Activated CD8-positive, alpha-beta memory T cell treated with anti-CD3 and anti-CD28 coated beads, Interleukin-2, amount 10 ng/mL, durations not matched to agents 7 days and 5 days (primary cell): Measurements from ENCODE around the gene ST3GAL2. TPM values are rescaled to one million over a fixed set of nuclear protein-coding genes. Genes with fewer than 3 reads are reported as not detected.

Experiments used
- ATAC-seq: fragments of 150-1000 bp; cut with Tn5 transposase; one replicate; pipeline ENCODE4 v1.10.0; 2021; ENCODE audit warnings: moderate library complexity
- CTCF ChIA-PET: fragments of 350-600 bp; sonication (Branson Sonifier 250); formaldehyde crosslinking; loops from one replicate; lab custom pipeline; 2021; ENCODE audit warnings: antibody characterized with exemption; lab: Charles Lee
- DNase-seq: peaks from one replicate; pipeline ENCODE4 v3.0.0-alpha.2; 2020
- H3K27ac Mint-ChIP-seq: one replicate; pipeline ENCODE4 v1.8.0; 2021; ENCODE audit warnings: mild to moderate bottlenecking, mixed read lengths
- H3K27me3 Mint-ChIP-seq: one replicate; pipeline ENCODE4 v1.8.0; 2021; ENCODE audit warnings: mixed read lengths
- H3K36me3 Mint-ChIP-seq: one replicate; pipeline ENCODE4 v1.8.0; 2021; ENCODE audit warnings: mild to moderate bottlenecking, mixed read lengths
- H3K4me1 Mint-ChIP-seq: one replicate; pipeline ENCODE4 v1.8.0; 2021; ENCODE audit warnings: mixed read lengths
- H3K4me3 Mint-ChIP-seq: one replicate; pipeline ENCODE4 v1.8.0; 2021; ENCODE audit warnings: mild to moderate bottlenecking, moderate library complexity, mixed read lengths
- H3K9me3 Mint-ChIP-seq: one replicate; pipeline ENCODE4 v1.8.0; 2022; ENCODE audit warnings: low read depth, mixed read lengths
- total RNA-seq, 2 experiments: library from RNA; stranded (reverse); gene quantifications; one replicate each; pipeline ENCODE4 v1.2.3, GENCODE V29; 2021

Gene ST3GAL2, protein sequence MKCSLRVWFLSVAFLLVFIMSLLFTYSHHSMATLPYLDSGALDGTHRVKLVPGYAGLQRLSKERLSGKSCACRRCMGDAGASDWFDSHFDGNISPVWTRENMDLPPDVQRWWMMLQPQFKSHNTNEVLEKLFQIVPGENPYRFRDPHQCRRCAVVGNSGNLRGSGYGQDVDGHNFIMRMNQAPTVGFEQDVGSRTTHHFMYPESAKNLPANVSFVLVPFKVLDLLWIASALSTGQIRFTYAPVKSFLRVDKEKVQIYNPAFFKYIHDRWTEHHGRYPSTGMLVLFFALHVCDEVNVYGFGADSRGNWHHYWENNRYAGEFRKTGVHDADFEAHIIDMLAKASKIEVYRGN
- total RNA-seq, result 10 to 100 TPM; 23.6 to 34.2 TPM

DNA sequence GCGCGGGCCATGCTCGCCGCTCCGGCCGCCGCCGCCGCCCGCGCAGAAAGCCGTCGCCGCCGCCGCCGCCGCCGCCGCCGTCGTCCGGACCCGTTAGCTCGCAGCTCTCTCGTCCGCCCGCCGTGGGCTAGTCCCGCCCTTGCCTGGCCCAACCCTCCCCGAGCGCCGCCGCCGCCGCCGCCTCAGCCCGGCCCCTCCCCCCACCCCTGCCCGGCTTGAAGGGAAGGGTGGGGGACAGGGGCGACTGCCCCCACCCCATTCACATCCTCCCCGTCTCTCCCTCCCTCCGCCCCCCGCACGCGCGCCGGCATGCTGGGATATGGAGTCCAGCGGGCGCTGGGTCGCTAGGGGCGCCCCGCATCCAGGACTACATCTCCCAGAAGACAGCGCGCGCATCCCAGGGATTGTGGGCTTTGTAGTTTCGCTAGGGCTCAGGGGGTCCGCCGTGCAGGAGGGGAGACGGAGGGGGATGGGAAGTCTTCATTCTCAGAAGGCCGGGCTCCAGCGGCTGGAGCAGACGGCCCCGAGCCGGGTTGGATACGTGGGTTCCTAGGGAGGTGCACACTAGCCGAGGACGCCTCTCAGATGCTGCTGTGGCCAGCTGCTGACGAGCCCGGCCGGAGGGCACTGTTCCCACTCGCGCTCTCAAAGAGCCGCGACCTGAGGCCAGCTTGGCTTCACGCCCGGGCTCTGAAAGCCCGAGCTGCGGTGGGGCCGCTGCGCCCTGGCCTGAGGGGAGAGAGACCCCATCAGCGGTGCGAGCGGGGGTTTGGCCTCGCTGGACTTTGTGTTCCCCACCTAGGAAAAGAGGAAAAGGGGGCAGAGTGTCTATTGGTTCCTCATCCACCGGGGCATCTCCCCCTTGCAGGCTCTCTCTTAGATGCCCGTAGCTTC, at the start of gene ST3GAL2:
TSS of gene ST3GAL2 (minus strand) at position 132 of the 894 bp plus-strand sequence. CDS start 40,570 bp downstream, outside the sequence.
- Mint-ChIP-seq H3K36me3 (peaks cover 2% of the 10 kb centered on the region), H3K27ac (peak within 1 kb of the TSS; percentile 91), H3K9me3 (no peaks in the 10 kb centered on the region), H3K4me3 (peak within 1 kb of the TSS; percentile 87), H3K4me1 (peaks cover 31% of the 10 kb centered on the region), H3K27me3 (no peaks in the 10 kb centered on the region)
- ATAC-seq, result peak; percentile 95
- peak; percentile 97 for DNase-seq
- CTCF ChIA-PET, result interaction anchor here (1.1 to 1.9 kb wide), 5 partner anchors 9 to 83 kb away, joined by 3 to 7 read pairs (median 5); partner anchors contain the start of gene FCSK

DNA sequence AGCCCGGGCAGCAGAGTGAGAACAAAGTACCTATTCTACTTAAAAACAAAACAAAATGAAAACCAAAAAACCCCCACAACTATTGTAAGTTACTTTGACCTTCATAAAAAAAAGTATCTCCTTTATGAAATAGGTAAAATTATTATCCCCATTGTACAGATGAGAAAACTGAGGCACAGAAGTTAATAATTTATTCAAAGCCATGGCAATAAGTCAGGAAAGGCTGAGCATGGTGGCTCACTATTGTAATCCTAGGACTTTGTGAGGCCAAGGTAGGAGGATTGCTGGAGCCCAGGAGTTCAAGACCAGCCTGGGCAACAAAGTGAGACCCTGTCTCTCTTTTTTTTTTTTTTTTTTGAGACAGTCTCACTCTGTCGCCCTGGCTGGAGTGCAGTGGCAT, 46.0 kb upstream of the ST3GAL2 start:
- ATAC-seq (no peak), DNase-seq (no peak)
- Mint-ChIP-seq H3K4me3 (no peak overlapping the region), H3K36me3 (peaks cover 10% of the 10 kb centered on the region), H3K9me3 (no peaks in the 10 kb centered on the region), H3K27ac (no peak overlapping the region), H3K4me1 (peaks cover 8% of the 10 kb centered on the region), H3K27me3 (no peaks in the 10 kb centered on the region)
- CTCF ChIA-PET, result no interaction called here

DNA sequence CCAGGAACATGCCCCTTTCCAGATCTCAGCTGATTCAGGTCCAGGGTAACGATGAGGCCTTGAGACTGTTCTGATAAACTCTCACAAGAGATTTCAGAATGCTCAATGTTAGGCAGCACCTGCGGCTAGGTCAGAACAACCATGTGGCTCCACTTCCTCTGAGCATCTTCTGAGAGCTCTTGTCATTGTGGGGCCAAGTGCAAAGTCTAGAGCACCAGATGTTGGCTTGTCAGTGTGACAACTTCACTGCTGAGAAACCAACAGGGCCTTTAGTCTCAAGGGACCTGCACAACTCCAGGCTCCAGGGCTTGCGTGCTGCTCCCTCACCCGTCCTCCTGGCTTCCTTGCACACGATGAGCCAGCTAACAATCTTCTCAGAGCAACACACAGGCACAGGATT, 44.5 kb upstream of the ST3GAL2 start:
- Mint-ChIP-seq H3K27ac (no peak overlapping the region), H3K4me3 (no peak overlapping the region), H3K36me3 (peaks cover 8% of the 10 kb centered on the region), H3K27me3 (no peaks in the 10 kb centered on the region), H3K9me3 (no peaks in the 10 kb centered on the region), H3K4me1 (peaks cover 15% of the 10 kb centered on the region)
- ATAC-seq (peak; percentile 41), DNase-seq (no peak)
- CTCF ChIA-PET, result no interaction called here

DNA sequence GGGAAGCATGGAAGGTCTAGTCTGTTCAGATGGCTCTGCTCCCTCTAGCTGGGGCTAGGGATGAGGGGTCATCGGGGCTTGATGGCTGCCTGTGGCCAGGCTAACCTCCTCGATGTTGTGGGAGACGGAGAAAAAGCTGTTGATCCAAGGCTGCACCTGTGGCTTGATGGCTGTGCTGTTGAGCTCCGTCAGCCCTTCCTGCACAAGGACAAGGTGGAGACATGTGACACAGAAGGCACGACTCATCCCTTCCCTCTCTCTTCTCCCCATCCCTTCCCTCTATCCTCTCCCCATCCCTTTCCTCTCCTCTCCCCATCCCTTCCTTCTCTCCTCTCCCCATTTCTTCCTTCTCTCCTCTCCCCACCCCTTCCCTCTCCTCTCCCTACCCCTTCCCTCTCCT, 43.7 kb upstream of the ST3GAL2 start:
- ATAC-seq (no peak), DNase-seq (no peak)
- no peaks in the 10 kb centered on the region for H3K27me3 Mint-ChIP-seq
- H3K9me3 Mint-ChIP-seq, result no peaks in the 10 kb centered on the region
- H3K4me1 Mint-ChIP-seq, result peaks cover 23% of the 10 kb centered on the region
- H3K27ac Mint-ChIP-seq, result no peak overlapping the region
- CTCF ChIA-PET, result no interaction called here
- peaks cover 8% of the 10 kb centered on the region for H3K36me3 Mint-ChIP-seq
- H3K4me3 Mint-ChIP-seq, result no peak overlapping the region

DNA sequence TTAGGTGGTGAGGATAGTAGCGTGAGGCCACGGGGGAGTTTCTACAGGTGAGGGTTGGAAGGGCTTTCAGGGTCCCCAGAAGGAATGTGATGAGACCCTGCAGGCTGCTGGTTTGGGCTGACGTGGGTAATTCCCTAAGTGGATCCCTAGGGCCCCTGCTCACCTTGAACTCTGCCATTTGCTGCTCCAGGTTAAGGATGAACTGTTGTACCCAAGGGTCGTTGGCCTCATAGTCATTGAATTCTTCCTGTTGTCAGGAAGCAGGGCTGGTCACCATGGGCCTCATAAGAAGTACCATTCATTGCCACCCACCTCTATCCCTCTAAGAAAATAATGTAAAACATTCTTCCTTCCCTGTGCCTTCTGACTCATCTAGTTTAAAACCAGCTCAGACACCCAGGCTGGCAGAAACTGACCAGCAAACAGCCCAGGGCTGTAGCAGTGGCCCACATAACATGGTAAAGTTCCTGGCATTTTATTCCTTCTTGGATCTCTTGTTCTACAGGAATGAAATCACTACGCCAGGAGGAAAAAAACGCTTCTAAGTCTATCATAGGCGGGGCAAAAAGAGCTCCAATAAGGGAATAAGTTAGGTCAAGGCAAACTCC, 43.1 kb upstream of the ST3GAL2 start:
- Mint-ChIP-seq H3K27ac (no peak overlapping the region), H3K9me3 (no peaks in the 10 kb centered on the region), H3K27me3 (no peaks in the 10 kb centered on the region), H3K4me3 (no peak overlapping the region), H3K36me3 (peaks cover 8% of the 10 kb centered on the region), H3K4me1 (peaks cover 28% of the 10 kb centered on the region)
- DNase-seq (no peak), ATAC-seq (no peak)
- CTCF ChIA-PET, result interaction anchor here (0.5 to 1.0 kb wide), 2 partner anchors 85 to 86 kb away, joined by 4 read pairs; no protein-coding TSS in a partner anchor

DNA sequence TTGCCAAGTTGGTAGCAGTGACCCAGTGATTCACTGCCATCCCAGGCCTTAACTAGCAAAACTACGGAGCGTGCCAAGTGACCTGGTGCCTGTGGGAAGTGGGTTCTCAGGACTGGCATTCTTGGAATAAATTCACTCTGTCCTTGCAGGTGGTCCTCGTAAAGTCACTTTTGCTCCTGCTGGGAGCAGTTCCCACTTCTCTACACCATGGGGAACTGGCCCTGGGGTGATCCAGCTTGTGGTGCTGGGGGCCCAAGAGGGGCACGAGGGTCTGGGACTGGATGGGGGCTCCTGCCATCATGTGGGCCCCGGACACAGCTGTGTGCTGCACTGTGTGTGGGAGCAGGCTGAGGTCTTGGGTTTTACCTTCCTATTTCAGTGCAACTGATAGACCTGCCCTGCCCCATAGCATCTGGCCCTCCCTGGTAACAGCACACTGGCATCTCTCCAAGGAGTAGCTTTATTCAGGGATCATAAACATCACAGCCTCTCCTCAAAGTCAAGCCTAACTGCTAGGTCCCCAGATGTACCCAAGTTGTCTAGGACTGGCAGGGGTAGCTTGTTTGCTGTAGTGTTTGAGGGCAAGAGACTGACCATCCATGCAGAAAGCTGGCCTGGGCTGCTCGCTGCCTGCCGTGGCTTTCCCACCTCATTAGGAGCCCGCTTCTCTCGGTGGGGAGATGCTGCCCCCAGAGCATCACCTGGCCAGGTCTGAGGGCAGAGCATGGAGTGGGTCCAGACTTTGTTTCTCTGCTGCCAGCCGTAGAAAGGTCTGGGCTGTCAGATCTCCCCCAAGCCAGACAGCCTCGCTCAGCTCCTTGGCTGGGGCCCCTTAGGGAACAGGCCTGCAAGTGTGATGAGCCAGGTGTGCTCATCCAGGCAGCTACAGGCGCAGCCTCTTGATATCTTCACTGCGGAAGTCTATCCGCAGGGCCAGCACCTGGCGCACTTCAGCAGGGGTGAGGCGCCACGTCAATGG, 41.5 kb upstream of the ST3GAL2 start:
- no peak for DNase-seq
- no peak overlapping the region for H3K27ac Mint-ChIP-seq
- no peak for ATAC-seq
- H3K4me1 Mint-ChIP-seq, result peaks cover 40% of the 10 kb centered on the region
- no peaks in the 10 kb centered on the region for H3K9me3 Mint-ChIP-seq
- CTCF ChIA-PET, result interaction anchor here (0.7 to 1.0 kb wide), 2 partner anchors 28 to 84 kb away, joined by 3 to 4 read pairs; no protein-coding TSS in a partner anchor
- H3K4me3 Mint-ChIP-seq, result no peak overlapping the region
- H3K27me3 Mint-ChIP-seq, result no peaks in the 10 kb centered on the region
- H3K36me3 Mint-ChIP-seq, result peaks cover 3% of the 10 kb centered on the region

DNA sequence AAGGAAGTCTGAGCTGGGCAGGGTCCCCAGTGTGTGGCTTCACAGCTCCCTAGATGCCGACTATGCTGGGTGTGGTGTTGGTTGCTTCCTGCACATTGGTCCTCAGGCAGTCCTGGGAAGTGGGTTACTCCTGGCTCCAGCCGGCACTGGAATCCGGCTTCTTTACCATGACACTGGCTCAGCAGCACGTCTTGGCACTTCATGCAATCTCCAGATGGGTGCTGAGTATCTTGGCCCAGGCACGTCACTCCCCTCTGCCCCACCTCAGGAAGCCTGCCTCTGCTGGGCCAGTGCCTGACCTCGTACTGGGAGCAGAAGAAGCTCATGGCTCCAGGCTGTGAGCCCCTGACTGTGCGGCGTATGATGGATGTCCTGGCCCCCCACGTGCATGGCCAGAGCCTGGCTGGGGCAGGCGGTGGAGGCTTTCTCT, 40.0 kb upstream of the ST3GAL2 start:
- CTCF ChIA-PET, result interaction anchor here (0.8 to 2.1 kb wide), 4 partner anchors 10 to 106 kb away, joined by 4 to 6 read pairs (median 5); no protein-coding TSS in a partner anchor
- Mint-ChIP-seq H3K27ac (peak overlapping the region; percentile 40), H3K27me3 (no peaks in the 10 kb centered on the region), H3K9me3 (no peaks in the 10 kb centered on the region), H3K36me3 (peaks cover 3% of the 10 kb centered on the region), H3K4me1 (peaks cover 41% of the 10 kb centered on the region), H3K4me3 (no peak overlapping the region)
- DNase-seq, result no peak
- ATAC-seq, result no peak

DNA sequence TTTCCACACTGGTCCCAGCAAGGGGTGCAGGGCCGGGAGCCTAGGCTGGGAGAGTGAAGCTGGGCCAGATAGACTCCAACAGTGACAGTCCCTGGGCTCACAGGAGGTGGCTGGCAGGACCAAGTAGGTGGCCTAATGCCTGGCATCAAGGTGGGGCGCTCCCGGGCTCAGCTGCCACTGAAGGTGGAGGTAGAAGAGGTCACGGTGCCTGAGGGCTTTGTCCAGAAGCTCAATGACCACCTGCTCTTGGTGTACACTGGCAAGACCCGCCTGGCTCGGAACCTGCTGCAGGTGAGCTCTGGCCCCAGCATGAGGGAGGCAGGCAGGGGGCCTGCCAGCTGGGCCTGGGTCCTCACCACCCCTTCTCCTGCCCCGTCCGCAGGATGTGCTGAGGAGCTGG, 39.3 kb upstream of the ST3GAL2 start:
- ATAC-seq, result no peak
- H3K9me3 Mint-ChIP-seq, result no peaks in the 10 kb centered on the region
- H3K4me3 Mint-ChIP-seq, result no peak overlapping the region
- DNase-seq, result no peak
- H3K36me3 Mint-ChIP-seq, result peaks cover 3% of the 10 kb centered on the region
- CTCF ChIA-PET, result interaction anchor here (0.8 to 2.1 kb wide), 5 partner anchors 9 to 105 kb away, joined by 4 to 6 read pairs (median 5); no protein-coding TSS in a partner anchor
- H3K4me1 Mint-ChIP-seq, result peaks cover 33% of the 10 kb centered on the region
- no peaks in the 10 kb centered on the region for H3K27me3 Mint-ChIP-seq
- H3K27ac Mint-ChIP-seq, result peak overlapping the region; percentile 94

DNA sequence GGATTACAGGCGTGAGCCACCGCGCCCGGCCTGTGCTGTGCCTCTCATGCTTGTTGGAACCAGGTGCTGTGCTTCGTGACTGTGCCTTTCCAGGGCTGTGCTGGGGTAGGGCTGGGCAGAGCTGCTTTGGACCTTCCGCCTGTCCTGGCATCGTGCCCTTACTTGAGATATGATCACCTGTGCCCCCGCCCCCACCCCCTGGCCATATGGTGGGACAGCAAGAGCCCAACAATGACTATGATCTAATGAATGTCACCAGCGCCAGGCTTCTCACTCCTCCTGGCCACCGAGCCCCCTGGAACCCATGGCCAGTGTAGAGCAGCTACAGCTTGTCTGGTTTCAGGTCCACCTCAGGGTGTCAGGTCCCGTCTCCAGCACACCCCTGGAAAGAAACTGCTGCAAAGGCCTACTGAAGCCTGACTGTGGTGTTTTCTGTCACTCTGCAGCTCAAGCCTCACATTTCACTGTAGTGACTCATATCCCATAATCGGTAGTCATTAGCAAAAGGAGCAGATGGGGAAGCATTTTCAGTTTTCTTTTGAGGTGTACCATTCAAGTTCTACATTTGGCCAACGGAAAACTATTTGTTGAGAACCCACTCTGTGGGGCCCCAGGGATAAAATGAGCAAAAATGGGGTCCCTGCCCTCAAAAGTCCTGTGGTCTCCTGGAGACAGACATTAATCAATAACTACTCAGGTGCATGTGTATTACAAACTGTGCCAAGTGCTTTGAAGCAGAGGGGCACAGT, 37.5 kb upstream of the ST3GAL2 start:
- H3K9me3 Mint-ChIP-seq, result no peaks in the 10 kb centered on the region
- ATAC-seq, result peak; percentile 93
- CTCF ChIA-PET, result interaction anchor here (1.0 kb wide), 1 partner anchor 77 kb away, joined by 3 read pairs; no protein-coding TSS in a partner anchor
- DNase-seq, result peak; percentile 81
- H3K36me3 Mint-ChIP-seq, result peaks cover 3% of the 10 kb centered on the region
- no peak overlapping the region for H3K4me3 Mint-ChIP-seq
- no peaks in the 10 kb centered on the region for H3K27me3 Mint-ChIP-seq
- H3K4me1 Mint-ChIP-seq, result peaks cover 33% of the 10 kb centered on the region
- H3K27ac Mint-ChIP-seq, result peak overlapping the region; percentile 94

DNA sequence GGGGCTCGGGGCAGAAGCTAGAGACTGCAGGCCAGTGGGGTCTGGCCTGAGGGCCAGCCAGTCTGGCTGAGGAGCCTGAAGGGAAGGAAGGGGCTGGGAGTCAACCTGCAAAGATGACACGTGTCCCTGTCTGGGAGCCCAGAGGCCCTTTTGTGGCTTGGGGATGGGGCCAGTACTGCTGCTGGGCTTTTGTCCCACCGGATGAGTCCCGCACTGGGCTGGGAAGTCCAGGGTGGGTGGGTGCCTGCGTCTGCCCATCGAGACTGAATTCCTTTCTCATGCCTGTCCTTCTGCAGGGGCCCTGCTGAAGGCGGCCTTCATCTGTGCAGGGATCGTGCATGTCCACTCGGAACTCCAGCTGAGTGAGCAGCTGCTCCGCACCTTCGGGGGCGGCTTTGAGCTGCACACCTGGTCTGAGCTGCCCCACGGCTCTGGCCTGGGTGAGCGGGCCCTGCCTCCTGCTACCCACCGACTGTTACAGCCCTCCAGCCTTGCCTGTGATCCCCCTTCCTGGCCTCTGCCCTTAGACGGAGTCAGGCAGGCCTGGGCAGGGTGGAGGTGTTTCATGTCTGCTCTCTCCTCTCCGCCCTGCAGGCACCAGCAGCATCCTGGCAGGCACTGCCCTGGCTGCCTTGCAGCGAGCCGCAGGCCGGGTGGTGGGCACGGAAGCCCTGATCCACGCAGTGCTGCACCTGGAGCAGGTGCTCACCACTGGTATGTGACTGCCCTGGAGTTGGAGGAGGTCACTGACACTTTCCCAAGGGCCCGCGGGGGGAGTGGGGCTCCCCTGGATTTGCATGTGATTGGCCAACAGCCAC, 36.4 kb upstream of the ST3GAL2 start:
- H3K27ac Mint-ChIP-seq, result peak overlapping the region; percentile 63
- peaks cover 2% of the 10 kb centered on the region for H3K36me3 Mint-ChIP-seq
- no peaks in the 10 kb centered on the region for H3K9me3 Mint-ChIP-seq
- no peaks in the 10 kb centered on the region for H3K27me3 Mint-ChIP-seq
- ATAC-seq (no peak), DNase-seq (no peak)
- H3K4me3 Mint-ChIP-seq, result no peak overlapping the region
- peaks cover 33% of the 10 kb centered on the region for H3K4me1 Mint-ChIP-seq
- CTCF ChIA-PET, result no interaction called here
